ENCODE data around the gene RRH. TPM values are rescaled to one million over a fixed set of nuclear protein-coding genes. Genes with fewer than 3 reads are reported as not detected.

The RRH gene
- total and polyA plus RNA-seq, 2 donors (not counting 1 experiment from before 2014, with no cell fraction given) = 0.28 to 0.64 TPM

GRCh38 chr4:109846395-109847098 is 18.8 kb downstream of the RRH start:
- DNase-seq (no peak), ATAC-seq (ENCODE audit: low read depth) (no peak)
- ChIA-PET POLR2A (no interaction called here), CTCF (interaction anchor here (0.6 kb wide), 1 partner anchor 103 kb away, joined by 4 read pairs; no protein-coding TSS in a partner anchor)
- no peak overlapping the region for H2AFZ ChIP-seq (ENCODE audit: insufficient read depth, low read depth, low read length, poor library complexity, severe bottlenecking)
- no peaks in the 10 kb centered on the region for H3K79me2 ChIP-seq (ENCODE audit: control insufficient read depth, insufficient read depth, low read length)
- H3K4me3 ChIP-seq (ENCODE audit: control extremely low read depth in 1 of 5, extremely low read depth in 1 of 5, insufficient read depth in 1 of 5, low read depth in 2 of 5, low read length in 4 of 5) = no peak overlapping the region
- H3K9ac ChIP-seq (ENCODE audit: low read length) = no peak overlapping the region
- H3K27me3 Mint-ChIP-seq = no peaks in the 10 kb centered on the region
- no peak overlapping the region for H3K4me2 ChIP-seq (replicated peaks; ENCODE audit: low read depth, low read length, poor library complexity, severe bottlenecking)
- no peak overlapping the region for H3K4me3 Mint-ChIP-seq
- no peaks in the 10 kb centered on the region for H4K20me1 ChIP-seq (ENCODE audit: control insufficient read depth, insufficient read depth, low read length, poor library complexity, severe bottlenecking)
- no peak overlapping the region for H3K27ac ChIP-seq (ENCODE audit: low read length in 2 of 2)
- no peaks in the 10 kb centered on the region for H3K36me3 ChIP-seq (replicated peaks in 1 of 2; ENCODE audit: control extremely low read depth in 1 of 2, control insufficient read depth in 1 of 2, extremely low read depth in 1 of 2, insufficient read depth in 2 of 2, low read length in 1 of 2)
- no peak overlapping the region for H3K27ac Mint-ChIP-seq
- H3K4me1 ChIP-seq (ENCODE audit: control insufficient read depth in 2 of 2, insufficient read depth in 2 of 2, low read length in 2 of 2) = no peaks in the 10 kb centered on the region
- H3K4me1 Mint-ChIP-seq = no peaks in the 10 kb centered on the region
- TF ChIP-seq EZH2 (IDR thresholded peaks at IDR 0.05; ENCODE audit: borderline replicate concordance, insufficient read depth, low read depth, low read length, poor library complexity, severe bottlenecking) (no peak), CTCF (IDR thresholded peaks at IDR 0.05) (no peak)
- intact Hi-C loops (cut with micrococcal nuclease) = no loop called here
- H3K9me3 Mint-ChIP-seq (ENCODE audit: insufficient read depth) = no peaks in the 10 kb centered on the region
- H3K9me3 ChIP-seq (ENCODE audit: control extremely low read depth in 1 of 3, control insufficient read depth in 2 of 3, insufficient read depth in 1 of 3, low read length in 2 of 3) = no peaks in the 10 kb centered on the region
- no peaks in the 10 kb centered on the region for H3K27me3 ChIP-seq (replicated peaks in 1 of 4; ENCODE audit: control extremely low read depth in 1 of 4, control insufficient read depth in 3 of 4, insufficient read depth in 4 of 4, low read length in 3 of 4)
- 82% methylated on average over 3 of the region's 6 CpGs for WGBS (ENCODE audit: insufficient coverage)

- CTCF ChIA-PET = no interaction called here
Measured at GRCh38 chr4:109847896-109848442, 20.2 kb downstream of the RRH start, which contains the start of gene LRIT3. LRIT3 (plus strand) TSS chr4:109848107; CDS start chr4:109848202, 95 bp downstream.

More at GRCh38 chr4:109847896-109848442, 20.2 kb downstream of the RRH start, which contains the start of gene LRIT3:
- intact Hi-C loops (cut with micrococcal nuclease) = no loop called here
- Histone ChIP-seq H3K4me3 (ENCODE audit: control extremely low read depth in 1 of 5, extremely low read depth in 1 of 5, insufficient read depth in 1 of 5, low read depth in 2 of 5, low read length in 4 of 5) (no peak within 1 kb of the TSS), H3K27me3 (replicated peaks in 1 of 4; ENCODE audit: control extremely low read depth in 1 of 4, control insufficient read depth in 3 of 4, insufficient read depth in 4 of 4, low read length in 3 of 4) (no peaks in the 10 kb centered on the region), H3K27ac (ENCODE audit: low read length in 2 of 2) (no peak within 1 kb of the TSS), H3K4me2 (replicated peaks; ENCODE audit: low read depth, low read length, poor library complexity, severe bottlenecking) (no peak within 1 kb of the TSS), H3K9ac (ENCODE audit: low read length) (no peak within 1 kb of the TSS), H3K79me2 (ENCODE audit: control insufficient read depth, insufficient read depth, low read length) (no peaks in the 10 kb centered on the region), H3K4me1 (ENCODE audit: control insufficient read depth in 2 of 2, insufficient read depth in 2 of 2, low read length in 2 of 2) (no peaks in the 10 kb centered on the region), H4K20me1 (ENCODE audit: control insufficient read depth, insufficient read depth, low read length, poor library complexity, severe bottlenecking) (no peaks in the 10 kb centered on the region), H2AFZ (ENCODE audit: insufficient read depth, low read depth, low read length, poor library complexity, severe bottlenecking) (no peak within 1 kb of the TSS), H3K36me3 (replicated peaks in 1 of 2; ENCODE audit: control extremely low read depth in 1 of 2, control insufficient read depth in 1 of 2, extremely low read depth in 1 of 2, insufficient read depth in 2 of 2, low read length in 1 of 2) (no peaks in the 10 kb centered on the region), H3K9me3 (ENCODE audit: control extremely low read depth in 1 of 3, control insufficient read depth in 2 of 3, insufficient read depth in 1 of 3, low read length in 2 of 3) (no peaks in the 10 kb centered on the region)
- WGBS (ENCODE audit: insufficient coverage) = 100% methylated on average over 2 of the region's 5 CpGs
- no peak for DNase-seq
- Mint-ChIP-seq H3K4me1 (no peaks in the 10 kb centered on the region), H3K27ac (no peak within 1 kb of the TSS), H3K4me3 (no peak within 1 kb of the TSS), H3K9me3 (ENCODE audit: insufficient read depth) (no peaks in the 10 kb centered on the region), H3K27me3 (no peaks in the 10 kb centered on the region)
- no peak for TF ChIP-seq CTCF (IDR thresholded peaks at IDR 0.05)
- no peak for TF ChIP-seq EZH2 (IDR thresholded peaks at IDR 0.05; ENCODE audit: borderline replicate concordance, insufficient read depth, low read depth, low read length, poor library complexity, severe bottlenecking)
- POLR2A ChIA-PET = no interaction called here
- no peak for ATAC-seq (ENCODE audit: low read depth)
